ENCODE measurements around the gene BLOC1S5. TPM values are rescaled to one million over a fixed set of nuclear protein-coding genes. Genes with fewer than 3 reads are reported as not detected.
A peak's percentile ranks its signal among the peaks of the same experiment; 100 is the strongest.
"Not testable (repeated sequence)": the region's sequence is repeated elsewhere in the genome, so short reads cannot be mapped to it uniquely, and the experiment has no call there.

BLOC1S5 gene
- total RNA-seq, 2 donors from 2014 or later, result 10.8 to 11.7 TPM

- no peak for ATAC-seq
- H3K27me3 Mint-ChIP-seq, result no peaks in the 10 kb centered on the region
- no peaks in the 10 kb centered on the region for H3K9me3 ChIP-seq (ENCODE audit: control insufficient read depth, low read length, poor library complexity, severe bottlenecking)
- DNase-seq, result no peak
- no peak overlapping the region for H3K4me3 Mint-ChIP-seq
- H3K36me3 Mint-ChIP-seq (ENCODE audit: low read depth), result peaks cover 7% of the 10 kb centered on the region
- H3K27ac Mint-ChIP-seq, result no peak overlapping the region
- peaks cover 4% of the 10 kb centered on the region for H3K4me1 Mint-ChIP-seq
Measured at GRCh38 chr6:8047541-8048292, 16.5 kb downstream of the BLOC1S5 start.

GRCh38 chr6:8045769-8046168 lies 18.4 kb downstream of the BLOC1S5 start:
- H3K9me3 ChIP-seq (ENCODE audit: control insufficient read depth, low read length, poor library complexity, severe bottlenecking); DNase-seq; H3K27me3 Mint-ChIP-seq; H3K36me3 Mint-ChIP-seq (ENCODE audit: low read depth); H3K27ac Mint-ChIP-seq; H3K4me1 Mint-ChIP-seq; ATAC-seq; H3K4me3 Mint-ChIP-seq: not testable (repeated sequence)

- Mint-ChIP-seq H3K27me3 (no peaks in the 10 kb centered on the region), H3K4me3 (no peak overlapping the region), H3K4me1 (peaks cover 3% of the 10 kb centered on the region), H3K36me3 (ENCODE audit: low read depth) (peaks cover 5% of the 10 kb centered on the region), H3K27ac (peak overlapping the region; percentile 12)
- no peaks in the 10 kb centered on the region for H3K9me3 ChIP-seq (ENCODE audit: control insufficient read depth, low read length, poor library complexity, severe bottlenecking)
- ATAC-seq (no peak), DNase-seq (no peak)
Measured at GRCh38 chr6:8043221-8043620, 21.0 kb downstream of the BLOC1S5 start.

- Mint-ChIP-seq H3K4me1 (peaks cover 12% of the 10 kb centered on the region), H3K27ac (no peak overlapping the region), H3K36me3 (ENCODE audit: low read depth) (peaks cover 3% of the 10 kb centered on the region), H3K27me3 (no peaks in the 10 kb centered on the region), H3K4me3 (no peak overlapping the region)
- ATAC-seq (no peak), DNase-seq (no peak)
- H3K9me3 ChIP-seq (ENCODE audit: control insufficient read depth, low read length, poor library complexity, severe bottlenecking), result no peaks in the 10 kb centered on the region
Measured at GRCh38 chr6:8041913-8042583, 22.1 kb downstream of the BLOC1S5 start.

GRCh38 chr6:8034107-8034506 lies 30.1 kb downstream of the BLOC1S5 start:
- not testable (repeated sequence) for H3K27ac Mint-ChIP-seq; H3K27me3 Mint-ChIP-seq; H3K9me3 ChIP-seq (ENCODE audit: control insufficient read depth, low read length, poor library complexity, severe bottlenecking); H3K4me3 Mint-ChIP-seq; ATAC-seq; H3K36me3 Mint-ChIP-seq (ENCODE audit: low read depth); DNase-seq
- peaks cover 35% of the 10 kb centered on the region for H3K4me1 Mint-ChIP-seq

GRCh38 chr6:8030920-8031319 lies 33.3 kb downstream of the BLOC1S5 start:
- DNase-seq (no peak), ATAC-seq (no peak)
- peaks cover 22% of the 10 kb centered on the region for H3K4me1 Mint-ChIP-seq
- no peak overlapping the region for H3K4me3 Mint-ChIP-seq
- H3K27me3 Mint-ChIP-seq, result no peaks in the 10 kb centered on the region
- peaks cover 6% of the 10 kb centered on the region for H3K36me3 Mint-ChIP-seq (ENCODE audit: low read depth)
- no peaks in the 10 kb centered on the region for H3K9me3 ChIP-seq (ENCODE audit: control insufficient read depth, low read length, poor library complexity, severe bottlenecking)
- H3K27ac Mint-ChIP-seq, result no peak overlapping the region

- Mint-ChIP-seq H3K27me3 (no peaks in the 10 kb centered on the region), H3K4me1 (peaks cover 18% of the 10 kb centered on the region), H3K36me3 (ENCODE audit: low read depth) (peaks cover 2% of the 10 kb centered on the region), H3K27ac (no peak overlapping the region), H3K4me3 (no peak overlapping the region)
- ATAC-seq (no peak), DNase-seq (no peak)
- no peaks in the 10 kb centered on the region for H3K9me3 ChIP-seq (ENCODE audit: control insufficient read depth, low read length, poor library complexity, severe bottlenecking)
Measured at GRCh38 chr6:8029243-8029870, 34.8 kb downstream of the BLOC1S5 start.

- H3K9me3 ChIP-seq (ENCODE audit: control insufficient read depth, low read length, poor library complexity, severe bottlenecking), result no peaks in the 10 kb centered on the region
- Mint-ChIP-seq H3K4me3 (no peak overlapping the region), H3K27me3 (no peaks in the 10 kb centered on the region), H3K4me1 (peaks cover 18% of the 10 kb centered on the region), H3K36me3 (ENCODE audit: low read depth) (peaks cover 2% of the 10 kb centered on the region), H3K27ac (peak overlapping the region; percentile 9)
- no peak for DNase-seq
- ATAC-seq, result no peak
Measured at GRCh38 chr6:8027965-8028651, 36.1 kb downstream of the BLOC1S5 start.

- DNase-seq (no peak), ATAC-seq (no peak)
- H3K36me3 Mint-ChIP-seq (ENCODE audit: low read depth), result peaks cover 2% of the 10 kb centered on the region
- no peak overlapping the region for H3K27ac Mint-ChIP-seq
- H3K27me3 Mint-ChIP-seq, result no peaks in the 10 kb centered on the region
- H3K4me3 Mint-ChIP-seq, result no peak overlapping the region
- H3K9me3 ChIP-seq (ENCODE audit: control insufficient read depth, low read length, poor library complexity, severe bottlenecking), result no peaks in the 10 kb centered on the region
- peaks cover 18% of the 10 kb centered on the region for H3K4me1 Mint-ChIP-seq
Measured at GRCh38 chr6:8026800-8027199, 37.4 kb downstream of the BLOC1S5 start.

GRCh38 chr6:8025191-8025590 lies 39.0 kb downstream of the BLOC1S5 start:
- H3K27me3 Mint-ChIP-seq, result no peaks in the 10 kb centered on the region
- DNase-seq (no peak), ATAC-seq (no peak)
- H3K27ac Mint-ChIP-seq, result no peak overlapping the region
- H3K4me1 Mint-ChIP-seq, result peaks cover 14% of the 10 kb centered on the region
- H3K4me3 Mint-ChIP-seq, result no peak overlapping the region
- H3K9me3 ChIP-seq (ENCODE audit: control insufficient read depth, low read length, poor library complexity, severe bottlenecking), result no peaks in the 10 kb centered on the region
- peaks cover 5% of the 10 kb centered on the region for H3K36me3 Mint-ChIP-seq (ENCODE audit: low read depth)

GRCh38 chr6:8023638-8024037 lies 40.6 kb downstream of the BLOC1S5 start:
- ATAC-seq (no peak), DNase-seq (no peak)
- peaks cover 5% of the 10 kb centered on the region for H3K36me3 Mint-ChIP-seq (ENCODE audit: low read depth)

GRCh38 chr6:8020083-8020482 lies 44.1 kb downstream of the BLOC1S5 start:
- ATAC-seq (no peak), DNase-seq (no peak)
- Mint-ChIP-seq H3K4me1 (peaks cover 15% of the 10 kb centered on the region), H3K27ac (no peak overlapping the region), H3K36me3 (ENCODE audit: low read depth) (peaks cover 3% of the 10 kb centered on the region), H3K4me3 (no peak overlapping the region), H3K27me3 (no peaks in the 10 kb centered on the region)
- no peaks in the 10 kb centered on the region for H3K9me3 ChIP-seq (ENCODE audit: control insufficient read depth, low read length, poor library complexity, severe bottlenecking)

More at GRCh38 chr6:8023638-8024037, 40.6 kb downstream of the BLOC1S5 start:
- Mint-ChIP-seq H3K4me1 (peaks cover 11% of the 10 kb centered on the region), H3K4me3 (no peak overlapping the region), H3K27ac (no peak overlapping the region), H3K27me3 (no peaks in the 10 kb centered on the region)
- H3K9me3 ChIP-seq (ENCODE audit: control insufficient read depth, low read length, poor library complexity, severe bottlenecking), result no peaks in the 10 kb centered on the region

- peak overlapping the region; percentile 93 for H3K27ac Mint-ChIP-seq
- peaks cover 5% of the 10 kb centered on the region for H3K36me3 Mint-ChIP-seq (ENCODE audit: low read depth)
- ATAC-seq (peak; percentile 58), DNase-seq (no peak)
- H3K4me3 Mint-ChIP-seq, result peak overlapping the region; percentile 89
- H3K9me3 ChIP-seq (ENCODE audit: control insufficient read depth, low read length, poor library complexity, severe bottlenecking), result no peaks in the 10 kb centered on the region
- no peaks in the 10 kb centered on the region for H3K27me3 Mint-ChIP-seq
- peaks cover 15% of the 10 kb centered on the region for H3K4me1 Mint-ChIP-seq
Measured at GRCh38 chr6:8017705-8018104, 46.5 kb downstream of the BLOC1S5 start.

All from T-helper 17 cell (primary cell).